ENCODE results near the gene CKB. TPM values are rescaled to one million over a fixed set of nuclear protein-coding genes. Genes with fewer than 3 reads are reported as not detected.

Gene CKB
- total RNA-seq, 6 experiments from 2014 or later: 3.6 to 57.1 (median 6.7) TPM

- TF ChIP-seq POLR2A (IDR thresholded peaks at IDR 0.05) (no peak), CTCF (IDR thresholded peaks at IDR 0.05) (no peak)
- Histone ChIP-seq H3K36me3 (peaks cover 0 to 14% (median 8%) of the 10 kb centered on the region in 4 donors), H3K27me3 (no peaks in the 10 kb centered on the region), H3K9me3 (no peaks in the 10 kb centered on the region), H3K27ac (no peak overlapping the region), H3K4me1 (peaks cover 0 to 7% (median 0%) of the 10 kb centered on the region in 4 donors), H3K4me3 (no peak overlapping the region)
- ATAC-seq (no peak), DNase-seq (no peak)
- intact Hi-C loops (cut with DNase I): no loop called here
- 86% methylated on average over 2 of the region's 2 CpGs for WGBS (ENCODE audit: insufficient coverage, low coverage, low lambda C conversion rate, missing lambda C conversion rate)
Measured at GRCh38 chr14:103485504-103485903, 37.1 kb downstream of the CKB start.

GRCh38 chr14:103483600-103483999, 39.0 kb downstream of the CKB start:
- WGBS (ENCODE audit: insufficient coverage, low coverage, low lambda C conversion rate, missing lambda C conversion rate): 66% methylated on average over 4 of the region's 5 CpGs
- H3K4me3 ChIP-seq: no peak overlapping the region
- TF ChIP-seq CTCF (IDR thresholded peaks at IDR 0.05): no peak
- TF ChIP-seq POLR2A (IDR thresholded peaks at IDR 0.05): no peak
- DNase-seq (no peak), ATAC-seq (no peak)
- peaks cover 0 to 7% (median 0%) of the 10 kb centered on the region in 4 donors for H3K4me1 ChIP-seq
- intact Hi-C loops (cut with DNase I): no loop called here
- peaks cover 0 to 19% (median 9%) of the 10 kb centered on the region in 4 donors for H3K36me3 ChIP-seq
- H3K27ac ChIP-seq: no peak overlapping the region
- no peaks in the 10 kb centered on the region for H3K27me3 ChIP-seq
- no peaks in the 10 kb centered on the region for H3K9me3 ChIP-seq

- no peaks in the 10 kb centered on the region for H3K27me3 ChIP-seq
- no peak overlapping the region for H3K27ac ChIP-seq
- peaks cover 0 to 2% (median 0%) of the 10 kb centered on the region in 4 donors for H3K4me1 ChIP-seq
- no peaks in the 10 kb centered on the region for H3K9me3 ChIP-seq
- DNase-seq: no peak
- intact Hi-C loops (cut with DNase I): no loop called here
- 57% methylated on average over 3 of the region's 3 CpGs for WGBS (ENCODE audit: insufficient coverage, low coverage, low lambda C conversion rate, missing lambda C conversion rate)
- no peak for ATAC-seq
- peaks cover 0 to 30% (median 18%) of the 10 kb centered on the region in 4 donors for H3K36me3 ChIP-seq
- TF ChIP-seq CTCF (IDR thresholded peaks at IDR 0.05) (no peak), POLR2A (IDR thresholded peaks at IDR 0.05) (no peak)
- no peak overlapping the region for H3K4me3 ChIP-seq
Measured at GRCh38 chr14:103480595-103480994, 42.0 kb downstream of the CKB start.

GRCh38 chr14:103476631-103477030, 46.0 kb downstream of the CKB start:
- Histone ChIP-seq H3K4me3 (no peak overlapping the region), H3K36me3 (peaks cover 0 to 48% (median 20%) of the 10 kb centered on the region in 4 donors), H3K27ac (no peak overlapping the region), H3K27me3 (no peaks in the 10 kb centered on the region), H3K9me3 (no peaks in the 10 kb centered on the region), H3K4me1 (peaks cover 0 to 2% (median 0%) of the 10 kb centered on the region in 4 donors)
- TF ChIP-seq POLR2A (IDR thresholded peaks at IDR 0.05): no peak
- no peak for TF ChIP-seq CTCF (IDR thresholded peaks at IDR 0.05)
- DNase-seq (no peak), ATAC-seq (no peak)
- intact Hi-C loops (cut with DNase I): no loop called here
- WGBS (ENCODE audit: insufficient coverage, low coverage, low lambda C conversion rate, missing lambda C conversion rate): 92% methylated on average over 5 of the region's 5 CpGs

- intact Hi-C loops (cut with DNase I): no loop called here
- no peak for DNase-seq
- WGBS (ENCODE audit: insufficient coverage, low coverage, low lambda C conversion rate, missing lambda C conversion rate): 90% methylated on average over 2 of the region's 3 CpGs
- no peak overlapping the region for H3K27ac ChIP-seq
- no peak for ATAC-seq
- no peaks in the 10 kb centered on the region for H3K9me3 ChIP-seq
- peaks cover 0 to 2% (median 0%) of the 10 kb centered on the region in 4 donors for H3K4me1 ChIP-seq
- H3K4me3 ChIP-seq: no peak overlapping the region
- H3K36me3 ChIP-seq: peaks cover 0 to 49% (median 20%) of the 10 kb centered on the region in 4 donors
- H3K27me3 ChIP-seq: no peaks in the 10 kb centered on the region
- TF ChIP-seq CTCF (IDR thresholded peaks at IDR 0.05): no peak
- TF ChIP-seq POLR2A (IDR thresholded peaks at IDR 0.05): no peak
Measured at GRCh38 chr14:103476065-103476464, 46.6 kb downstream of the CKB start.
